Measurements from ENCODE around the gene SHTN1. TPM values are rescaled to one million over a fixed set of nuclear protein-coding genes. Genes with fewer than 3 reads are reported as not detected.

SHTN1 gene
- total RNA-seq, 1 experiment from 2014 or later, result 67.8 TPM

GRCh38 chr10:116992183-116992582, 12.8 kb downstream of the SHTN1 start:
- Histone ChIP-seq H3K27ac (ENCODE audit: low read length) (no peak overlapping the region), H3K36me3 (ENCODE audit: control insufficient read depth, insufficient read depth, low read length) (no peaks in the 10 kb centered on the region), H3K4me3 (ENCODE audit: low read depth in 2 of 2, low read length in 2 of 2) (no peak overlapping the region), H3K4me1 (ENCODE audit: control insufficient read depth, insufficient read depth, low read length) (no peaks in the 10 kb centered on the region), H3K27me3 (ENCODE audit: control insufficient read depth, insufficient read depth, low read length) (no peaks in the 10 kb centered on the region), H3K9me3 (ENCODE audit: control insufficient read depth, insufficient read depth, low read depth, low read length) (no peaks in the 10 kb centered on the region)
- POLR2A ChIA-PET, result no interaction called here
- no TSS peak for BruUV-seq (replicated peaks)
- in situ Hi-C loops (cut with HindIII; ENCODE audit: low pct_unique_long_range_greater_than_20kb, low sequenced_read_pairs) (no loop called here), intact Hi-C loops (cut with micrococcal nuclease; ENCODE audit: unreplicated experiment) (no loop called here)
- TF ChIP-seq SIN3A (IDR thresholded peaks at IDR 0.05; ENCODE audit: borderline replicate concordance, insufficient read depth, low read depth, low read length), result no peak
- DNase-seq (ENCODE audit: low read depth, low spot score) (no peak), ATAC-seq (no peak)
- CTCF ChIA-PET, result interaction anchor here (0.6 kb wide), 1 partner anchor 22 kb away, joined by 3 read pairs; no protein-coding TSS in a partner anchor

DNA sequence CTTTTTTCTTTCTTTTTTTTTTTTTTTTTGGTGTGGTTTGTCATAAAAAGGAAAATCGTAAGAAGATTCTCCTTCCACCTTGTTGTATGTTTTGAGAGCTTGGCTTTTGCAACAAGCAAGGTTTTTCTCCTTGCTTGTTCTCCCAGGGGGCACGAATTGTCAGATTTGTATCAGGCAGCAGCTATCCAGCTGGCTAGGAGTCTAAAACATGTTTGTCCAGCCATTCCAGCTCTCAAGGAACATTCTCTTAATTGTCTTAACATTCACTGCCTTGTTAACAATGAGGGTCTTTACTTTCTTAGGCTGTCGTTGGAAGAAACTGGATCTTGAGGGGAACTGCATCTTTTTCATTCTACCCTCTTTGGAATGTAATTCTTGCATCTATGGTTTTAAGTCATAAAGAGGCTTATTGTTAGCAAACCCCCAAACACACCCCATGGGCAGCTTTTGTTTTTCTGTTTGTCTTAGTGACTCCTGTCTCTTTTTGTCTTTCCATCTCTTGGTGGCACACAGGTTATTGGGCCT, 14.6 kb downstream of the SHTN1 start:
- H3K27ac ChIP-seq (ENCODE audit: low read length), result no peak overlapping the region
- ChIA-PET CTCF (no interaction called here), POLR2A (no interaction called here)
- in situ Hi-C loops (cut with HindIII; ENCODE audit: low pct_unique_long_range_greater_than_20kb, low sequenced_read_pairs), result no loop called here
- DNase-seq (ENCODE audit: low read depth, low spot score), result no peak
- no peak overlapping the region for H3K4me3 ChIP-seq (ENCODE audit: low read depth in 2 of 2, low read length in 2 of 2)
- H3K9me3 ChIP-seq (ENCODE audit: control insufficient read depth, insufficient read depth, low read depth, low read length), result no peaks in the 10 kb centered on the region
- H3K27me3 ChIP-seq (ENCODE audit: control insufficient read depth, insufficient read depth, low read length), result no peaks in the 10 kb centered on the region
- intact Hi-C loops (cut with micrococcal nuclease; ENCODE audit: unreplicated experiment), result no loop called here
- TF ChIP-seq, protein P1, sequence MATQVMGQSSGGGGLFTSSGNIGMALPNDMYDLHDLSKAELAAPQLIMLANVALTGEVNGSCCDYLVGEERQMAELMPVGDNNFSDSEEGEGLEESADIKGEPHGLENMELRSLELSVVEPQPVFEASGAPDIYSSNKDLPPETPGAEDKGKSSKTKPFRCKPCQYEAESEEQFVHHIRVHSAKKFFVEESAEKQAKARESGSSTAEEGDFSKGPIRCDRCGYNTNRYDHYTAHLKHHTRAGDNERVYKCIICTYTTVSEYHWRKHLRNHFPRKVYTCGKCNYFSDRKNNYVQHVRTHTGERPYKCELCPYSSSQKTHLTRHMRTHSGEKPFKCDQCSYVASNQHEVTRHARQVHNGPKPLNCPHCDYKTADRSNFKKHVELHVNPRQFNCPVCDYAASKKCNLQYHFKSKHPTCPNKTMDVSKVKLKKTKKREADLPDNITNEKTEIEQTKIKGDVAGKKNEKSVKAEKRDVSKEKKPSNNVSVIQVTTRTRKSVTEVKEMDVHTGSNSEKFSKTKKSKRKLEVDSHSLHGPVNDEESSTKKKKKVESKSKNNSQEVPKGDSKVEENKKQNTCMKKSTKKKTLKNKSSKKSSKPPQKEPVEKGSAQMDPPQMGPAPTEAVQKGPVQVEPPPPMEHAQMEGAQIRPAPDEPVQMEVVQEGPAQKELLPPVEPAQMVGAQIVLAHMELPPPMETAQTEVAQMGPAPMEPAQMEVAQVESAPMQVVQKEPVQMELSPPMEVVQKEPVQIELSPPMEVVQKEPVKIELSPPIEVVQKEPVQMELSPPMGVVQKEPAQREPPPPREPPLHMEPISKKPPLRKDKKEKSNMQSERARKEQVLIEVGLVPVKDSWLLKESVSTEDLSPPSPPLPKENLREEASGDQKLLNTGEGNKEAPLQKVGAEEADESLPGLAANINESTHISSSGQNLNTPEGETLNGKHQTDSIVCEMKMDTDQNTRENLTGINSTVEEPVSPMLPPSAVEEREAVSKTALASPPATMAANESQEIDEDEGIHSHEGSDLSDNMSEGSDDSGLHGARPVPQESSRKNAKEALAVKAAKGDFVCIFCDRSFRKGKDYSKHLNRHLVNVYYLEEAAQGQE (IDR thresholded peaks at IDR 0.05; ENCODE audit: insufficient read depth in 1 of 2, low read depth in 2 of 2, low read length in 1 of 2), result no peak
- TF ChIP-seq POLR2AphosphoS5 (IDR thresholded peaks at IDR 0.05; ENCODE audit: low read depth, low read length) (no peak), SIN3A (IDR thresholded peaks at IDR 0.05; ENCODE audit: borderline replicate concordance, insufficient read depth, low read depth, low read length) (no peak), CTCF (IDR thresholded peaks at IDR 0.05) (no peak), TCF7L2 (IDR thresholded peaks at IDR 0.05; ENCODE audit: low read depth, low read length) (no peak)
- H3K36me3 ChIP-seq (ENCODE audit: control insufficient read depth, insufficient read depth, low read length), result no peaks in the 10 kb centered on the region
- ATAC-seq, result no peak
- H3K4me1 ChIP-seq (ENCODE audit: control insufficient read depth, insufficient read depth, low read length), result no peaks in the 10 kb centered on the region
- BruUV-seq (replicated peaks), result no TSS peak

GRCh38 chr10:116989439-116989838, 15.5 kb downstream of the SHTN1 start:
- ATAC-seq (no peak), DNase-seq (ENCODE audit: low read depth, low spot score) (no peak)
- Histone ChIP-seq H3K9me3 (ENCODE audit: control insufficient read depth, insufficient read depth, low read depth, low read length) (no peaks in the 10 kb centered on the region), H3K27me3 (ENCODE audit: control insufficient read depth, insufficient read depth, low read length) (no peaks in the 10 kb centered on the region), H3K36me3 (ENCODE audit: control insufficient read depth, insufficient read depth, low read length) (no peaks in the 10 kb centered on the region), H3K4me1 (ENCODE audit: control insufficient read depth, insufficient read depth, low read length) (no peaks in the 10 kb centered on the region), H3K27ac (ENCODE audit: low read length) (no peak overlapping the region), H3K4me3 (ENCODE audit: low read depth in 2 of 2, low read length in 2 of 2) (no peak overlapping the region)
- in situ Hi-C loops (cut with HindIII; ENCODE audit: low pct_unique_long_range_greater_than_20kb, low sequenced_read_pairs) (no loop called here), intact Hi-C loops (cut with micrococcal nuclease; ENCODE audit: unreplicated experiment) (no loop called here)
- no TSS peak for BruUV-seq (replicated peaks)
- ChIA-PET POLR2A (no interaction called here), CTCF (no interaction called here)
- no peak for TF ChIP-seq SIN3A (IDR thresholded peaks at IDR 0.05; ENCODE audit: borderline replicate concordance, insufficient read depth, low read depth, low read length)
- no peak for TF ChIP-seq POLR2AphosphoS5 (IDR thresholded peaks at IDR 0.05; ENCODE audit: low read depth, low read length)
- TF ChIP-seq, protein P1 (IDR thresholded peaks at IDR 0.05; ENCODE audit: insufficient read depth in 1 of 2, low read depth in 2 of 2, low read length in 1 of 2), result no peak
- TF ChIP-seq TCF7L2 (IDR thresholded peaks at IDR 0.05; ENCODE audit: low read depth, low read length), result no peak
- TF ChIP-seq CTCF (IDR thresholded peaks at IDR 0.05), result no peak
